GM23338 (cell line): Measurements from ENCODE around the gene COL9A3. TPM values are rescaled to one million over a fixed set of nuclear protein-coding genes. Genes with fewer than 3 reads are reported as not detected.

ENCODE experiments used
- ATAC-seq: fragments of 200-7000 bp; cut with Tn5 transposase; 3 replicates; pipeline ENCODE4 v1.9.1; 2020
- DNase-seq: peaks from one replicate; pipeline ENCODE4 v3.0.0-alpha.2; 2015; ENCODE audit warnings: low spot score
- H2AFZ ChIP-seq: fragments of 200-600 bp; sonication (generic); 2 replicates; pipeline ENCODE4 v1.8.0; 2016; ENCODE audit warnings: antibody characterized with exemption, mild to moderate bottlenecking, moderate library complexity
- H3F3A ChIP-seq: fragments of 200-600 bp; sonication (generic); replicated peaks from 2 replicates; pipeline ENCODE4 v1.8.0; 2017; ENCODE audit warnings: antibody characterized with exemption, mixed run types, low read depth
- H3K27ac ChIP-seq: fragments of 200-600 bp; sonication (generic); 2 replicates; pipeline ENCODE4 v1.6.1; 2016; ENCODE audit warnings: low read depth
- H3K27me3 ChIP-seq: fragments of 200-600 bp; sonication (generic); 2 replicates; pipeline ENCODE4 v1.8.0; 2016; ENCODE audit warnings: mild to moderate bottlenecking, mixed run types, moderate library complexity; ENCODE audit not compliant: insufficient read depth
- H3K36me3 ChIP-seq: fragments of 200-600 bp; sonication (generic); 2 replicates; pipeline ENCODE4 v1.8.0; 2016; ENCODE audit warnings: mild to moderate bottlenecking; ENCODE audit not compliant: insufficient read depth
- H3K4me1 ChIP-seq: fragments of 200-600 bp; sonication (generic); 2 replicates; pipeline ENCODE4 v1.8.0; 2016; ENCODE audit warnings: mild to moderate bottlenecking, moderate library complexity; ENCODE audit not compliant: insufficient read depth
- H3K4me2 ChIP-seq: fragments of 200-600 bp; sonication (generic); 2 replicates; pipeline ENCODE4 v1.7.1; 2017; ENCODE audit warnings: mixed run types
- H3K4me3 ChIP-seq: fragments of 200-600 bp; sonication (generic); 2 replicates; pipeline ENCODE4 v1.6.1; 2016; ENCODE audit warnings: mixed run types
- H3K79me2 ChIP-seq: fragments of 200-600 bp; sonication (generic); replicated peaks from 2 replicates; pipeline ENCODE4 v1.8.0; 2017; ENCODE audit warnings: mild to moderate bottlenecking; ENCODE audit not compliant: insufficient read depth
- H3K9me2 ChIP-seq: fragments of 200-600 bp; sonication (generic); 2 replicates; pipeline ENCODE4 v1.8.0; 2017; ENCODE audit not compliant: insufficient read depth
- H4K20me1 ChIP-seq: fragments of 200-600 bp; sonication (generic); replicated peaks from 2 replicates; pipeline ENCODE4 v1.8.0; 2017; ENCODE audit warnings: mild to moderate bottlenecking; ENCODE audit not compliant: insufficient read depth
- H3K27ac Mint-ChIP-seq: 2 replicates; pipeline ENCODE4 v1.8.0; 2020; ENCODE audit warnings: inconsistent platforms, mild to moderate bottlenecking, moderate library complexity, mixed read lengths
- H3K27me3 Mint-ChIP-seq: 3 replicates; pipeline ENCODE4 v1.8.0; 2022; ENCODE audit warnings: low read depth, mild to moderate bottlenecking, moderate library complexity, mixed read lengths, inconsistent platforms; ENCODE audit not compliant: insufficient read depth, poor library complexity
- H3K36me3 Mint-ChIP-seq: 3 replicates; pipeline ENCODE4 v1.8.0; 2021; ENCODE audit warnings: low read depth, mild to moderate bottlenecking, inconsistent platforms, moderate library complexity, mixed read lengths
- H3K4me1 Mint-ChIP-seq: 3 replicates; pipeline ENCODE4 v1.8.0; 2020; ENCODE audit warnings: mild to moderate bottlenecking, inconsistent platforms, mixed read lengths
- H3K4me3 Mint-ChIP-seq: 3 replicates; pipeline ENCODE4 v1.8.0; 2021; ENCODE audit warnings: moderate library complexity, mild to moderate bottlenecking, inconsistent platforms, mixed read lengths
- H3K9me3 Mint-ChIP-seq: 3 replicates; pipeline ENCODE4 v1.8.0; 2020; ENCODE audit warnings: moderate library complexity, mild to moderate bottlenecking, inconsistent platforms, mixed read lengths
- EZH2 ChIP-seq: fragments of 200-600 bp; sonication (generic); IDR thresholded peaks from one replicate; pipeline ENCODE4 v1.8.0; 2017; ENCODE audit warnings: antibody characterized with exemption, mild to moderate bottlenecking, low read depth; ENCODE audit not compliant: unreplicated experiment
- JUNB ChIP-seq: IDR thresholded peaks from one replicate; pipeline ENCODE4 v1.6.1; 2016; ENCODE audit warnings: antibody characterized with exemption; ENCODE audit not compliant: unreplicated experiment
- NANOG ChIP-seq: IDR thresholded peaks from 2 replicates; pipeline ENCODE4 v1.6.1; 2016; ENCODE audit warnings: antibody characterized with exemption, borderline replicate concordance
- ZNF331 ChIP-seq: fragments of 250-450 bp; sonication (Bioruptor Pico); IDR thresholded peaks from 2 replicates; pipeline ENCODE4 v1.5.0; 2020; ENCODE audit warnings: low read depth, mild to moderate bottlenecking, moderate library complexity
- polyA plus RNA-seq: library from polyadenylated mRNA; unstranded; fragments of >200 nt; fragmentation: Nextera tagmentation; extraction: Ambion mirVana; gene quantifications from 2 replicates; pipeline ENCODE4 v1.2.1, GENCODE V29; 2016
- total RNA-seq: library from RNA; depleted of rRNA; stranded (reverse); fragments of >200 nt; shearing (Covaris generic); gene quantifications from 2 replicates; pipeline ENCODE4 v1.2.3, GENCODE V29; 2014
- TF ChIP-seq, protein P1 (sequence below): IDR thresholded peaks from one replicate; pipeline ENCODE4 v1.6.1; 2018; ENCODE audit warnings: antibody characterized with exemption; ENCODE audit not compliant: unreplicated experiment
- TF ChIP-seq, protein P2 (sequence below): IDR thresholded peaks from 2 replicates; pipeline ENCODE4 v1.6.1; 2016; ENCODE audit warnings: antibody characterized with exemption
- TF ChIP-seq, protein P3 (sequence below), 2 experiments: fragments of 200-600 bp in 1 of 2; sonication (generic) in 1 of 2; conservative IDR thresholded peaks; 2 replicates each; pipeline versions ENCODE4 v1.5.1 to v1.6.1; 2016 to 2017; ENCODE audit warnings: antibody characterized with exemption in 2 of 2, low read depth in 2 of 2, mild to moderate bottlenecking in 2 of 2, moderate library complexity in 1 of 2

The COL9A3 gene
- total and polyA plus RNA-seq, 2 experiments from 2014 or later, result 74.9 to 113 TPM

DNA sequence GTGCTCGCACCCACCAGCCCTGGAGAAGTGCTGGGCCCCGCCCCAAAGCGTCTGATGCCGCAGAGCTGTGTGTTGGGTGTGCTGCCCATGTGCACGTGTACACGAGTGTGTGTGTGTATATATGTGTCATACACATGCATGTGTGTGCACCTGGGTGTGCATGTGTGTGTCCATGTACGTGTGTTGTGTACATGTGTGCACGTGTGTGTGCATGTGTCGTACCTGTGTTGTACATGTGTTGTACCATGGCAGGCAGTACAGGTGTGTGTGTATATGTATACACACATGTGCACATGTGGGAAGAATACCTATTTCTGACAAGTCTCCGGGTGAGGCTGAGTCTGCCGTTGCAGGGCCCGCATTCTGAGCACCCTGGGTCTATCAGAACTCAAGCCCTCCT is 26.8 kb upstream of the COL9A3 start (continued):
- TF ChIP-seq, protein P1, sequence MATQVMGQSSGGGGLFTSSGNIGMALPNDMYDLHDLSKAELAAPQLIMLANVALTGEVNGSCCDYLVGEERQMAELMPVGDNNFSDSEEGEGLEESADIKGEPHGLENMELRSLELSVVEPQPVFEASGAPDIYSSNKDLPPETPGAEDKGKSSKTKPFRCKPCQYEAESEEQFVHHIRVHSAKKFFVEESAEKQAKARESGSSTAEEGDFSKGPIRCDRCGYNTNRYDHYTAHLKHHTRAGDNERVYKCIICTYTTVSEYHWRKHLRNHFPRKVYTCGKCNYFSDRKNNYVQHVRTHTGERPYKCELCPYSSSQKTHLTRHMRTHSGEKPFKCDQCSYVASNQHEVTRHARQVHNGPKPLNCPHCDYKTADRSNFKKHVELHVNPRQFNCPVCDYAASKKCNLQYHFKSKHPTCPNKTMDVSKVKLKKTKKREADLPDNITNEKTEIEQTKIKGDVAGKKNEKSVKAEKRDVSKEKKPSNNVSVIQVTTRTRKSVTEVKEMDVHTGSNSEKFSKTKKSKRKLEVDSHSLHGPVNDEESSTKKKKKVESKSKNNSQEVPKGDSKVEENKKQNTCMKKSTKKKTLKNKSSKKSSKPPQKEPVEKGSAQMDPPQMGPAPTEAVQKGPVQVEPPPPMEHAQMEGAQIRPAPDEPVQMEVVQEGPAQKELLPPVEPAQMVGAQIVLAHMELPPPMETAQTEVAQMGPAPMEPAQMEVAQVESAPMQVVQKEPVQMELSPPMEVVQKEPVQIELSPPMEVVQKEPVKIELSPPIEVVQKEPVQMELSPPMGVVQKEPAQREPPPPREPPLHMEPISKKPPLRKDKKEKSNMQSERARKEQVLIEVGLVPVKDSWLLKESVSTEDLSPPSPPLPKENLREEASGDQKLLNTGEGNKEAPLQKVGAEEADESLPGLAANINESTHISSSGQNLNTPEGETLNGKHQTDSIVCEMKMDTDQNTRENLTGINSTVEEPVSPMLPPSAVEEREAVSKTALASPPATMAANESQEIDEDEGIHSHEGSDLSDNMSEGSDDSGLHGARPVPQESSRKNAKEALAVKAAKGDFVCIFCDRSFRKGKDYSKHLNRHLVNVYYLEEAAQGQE, result no peak
- no peak for TF ChIP-seq NANOG
- no peak for TF ChIP-seq JUNB
- TF ChIP-seq, protein P2, sequence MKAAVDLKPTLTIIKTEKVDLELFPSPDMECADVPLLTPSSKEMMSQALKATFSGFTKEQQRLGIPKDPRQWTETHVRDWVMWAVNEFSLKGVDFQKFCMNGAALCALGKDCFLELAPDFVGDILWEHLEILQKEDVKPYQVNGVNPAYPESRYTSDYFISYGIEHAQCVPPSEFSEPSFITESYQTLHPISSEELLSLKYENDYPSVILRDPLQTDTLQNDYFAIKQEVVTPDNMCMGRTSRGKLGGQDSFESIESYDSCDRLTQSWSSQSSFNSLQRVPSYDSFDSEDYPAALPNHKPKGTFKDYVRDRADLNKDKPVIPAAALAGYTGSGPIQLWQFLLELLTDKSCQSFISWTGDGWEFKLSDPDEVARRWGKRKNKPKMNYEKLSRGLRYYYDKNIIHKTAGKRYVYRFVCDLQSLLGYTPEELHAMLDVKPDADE, result no peak

DNA sequence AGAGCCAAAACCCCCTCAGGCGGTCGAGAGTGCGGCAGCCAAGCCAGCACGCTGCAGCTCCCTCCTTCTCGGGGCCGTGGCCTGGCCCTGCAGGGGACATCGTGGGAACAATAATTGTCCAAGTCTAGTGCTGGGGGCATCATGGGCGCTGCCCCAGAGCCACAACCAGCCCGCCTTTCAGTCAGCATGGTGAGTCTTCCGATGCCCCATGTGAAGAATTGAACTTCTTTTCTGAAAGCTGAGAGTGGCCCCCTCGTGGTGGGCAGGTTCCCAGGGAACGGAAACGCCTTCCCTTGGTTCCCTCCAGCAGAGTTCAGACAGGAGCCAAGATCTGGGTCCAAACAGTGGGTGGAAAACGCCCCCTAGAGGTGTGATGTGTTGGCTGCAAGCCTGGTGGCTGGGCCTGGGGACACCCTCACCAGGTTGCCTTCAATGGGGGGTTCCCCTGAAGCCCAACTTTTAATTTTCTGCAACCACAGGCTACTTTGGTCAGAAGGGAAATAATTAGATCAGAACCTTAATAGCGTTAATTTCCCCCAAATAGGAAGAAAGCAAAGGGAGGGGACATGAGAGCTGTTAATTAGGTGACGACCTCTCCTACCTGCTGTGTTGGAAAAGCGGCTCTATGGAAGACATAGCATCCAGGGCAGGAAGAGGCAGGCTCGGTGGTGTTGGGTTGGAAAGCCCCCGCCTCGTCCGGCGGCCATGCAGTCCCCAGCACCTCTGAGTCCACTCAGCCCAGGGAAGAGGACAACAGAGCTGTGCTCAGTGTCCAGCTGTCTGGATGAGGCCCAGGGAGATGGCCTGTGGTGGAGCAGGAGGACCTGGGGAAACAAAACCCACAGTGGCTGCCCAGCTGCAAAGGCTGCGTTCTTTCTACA is 25.3 kb upstream of the COL9A3 start:
- no peaks in the 10 kb centered on the region for H3K79me2 ChIP-seq
- H3K4me3 ChIP-seq, result peak overlapping the region; percentile 46
- TF ChIP-seq, protein P3, sequence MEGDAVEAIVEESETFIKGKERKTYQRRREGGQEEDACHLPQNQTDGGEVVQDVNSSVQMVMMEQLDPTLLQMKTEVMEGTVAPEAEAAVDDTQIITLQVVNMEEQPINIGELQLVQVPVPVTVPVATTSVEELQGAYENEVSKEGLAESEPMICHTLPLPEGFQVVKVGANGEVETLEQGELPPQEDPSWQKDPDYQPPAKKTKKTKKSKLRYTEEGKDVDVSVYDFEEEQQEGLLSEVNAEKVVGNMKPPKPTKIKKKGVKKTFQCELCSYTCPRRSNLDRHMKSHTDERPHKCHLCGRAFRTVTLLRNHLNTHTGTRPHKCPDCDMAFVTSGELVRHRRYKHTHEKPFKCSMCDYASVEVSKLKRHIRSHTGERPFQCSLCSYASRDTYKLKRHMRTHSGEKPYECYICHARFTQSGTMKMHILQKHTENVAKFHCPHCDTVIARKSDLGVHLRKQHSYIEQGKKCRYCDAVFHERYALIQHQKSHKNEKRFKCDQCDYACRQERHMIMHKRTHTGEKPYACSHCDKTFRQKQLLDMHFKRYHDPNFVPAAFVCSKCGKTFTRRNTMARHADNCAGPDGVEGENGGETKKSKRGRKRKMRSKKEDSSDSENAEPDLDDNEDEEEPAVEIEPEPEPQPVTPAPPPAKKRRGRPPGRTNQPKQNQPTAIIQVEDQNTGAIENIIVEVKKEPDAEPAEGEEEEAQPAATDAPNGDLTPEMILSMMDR (conservative IDR thresholded peaks at IDR 0.05; ENCODE audit: low read depth in 2 of 2), result peak; percentile 96 to 98
- TF ChIP-seq NANOG (no peak), EZH2 (peak; percentile 53), ZNF331 (CRISPR knock-in tag) (no peak)
- no peaks in the 10 kb centered on the region for H3K36me3 ChIP-seq
- peak; percentile 97 for DNase-seq
- no peaks in the 10 kb centered on the region for H3K36me3 Mint-ChIP-seq
- H3K4me1 Mint-ChIP-seq, result peaks cover 10% of the 10 kb centered on the region
- H3K9me2 ChIP-seq, result no peaks in the 10 kb centered on the region
- no peaks in the 10 kb centered on the region for H3K9me3 Mint-ChIP-seq
- peaks cover 17% of the 10 kb centered on the region for H3K27me3 ChIP-seq
- no peaks in the 10 kb centered on the region for H4K20me1 ChIP-seq
- H3K27me3 Mint-ChIP-seq, result peaks cover 29% of the 10 kb centered on the region
- peak overlapping the region; percentile 68 for H3K4me3 Mint-ChIP-seq
- H3F3A ChIP-seq, result peaks cover 9% of the 10 kb centered on the region; the same call in 1 of the 2 replicates
- H3K27ac ChIP-seq, result no peak overlapping the region
- peak; percentile 36 for ATAC-seq
- H3K27ac Mint-ChIP-seq, result no peak overlapping the region
- no peaks in the 10 kb centered on the region; the same call in 1 of the 2 replicates for H3K4me1 ChIP-seq
- peak overlapping the region; percentile 67 for H3K4me2 ChIP-seq
- no peak overlapping the region for H2AFZ ChIP-seq
